Hematopoietic multipotent progenitor cell treated with erythropoietin and hydrocortisone succinate and interleukin-3 and kit ligand, for 8 days (in vitro differentiated cells): ENCODE data around the gene PRUNE2.
A peak's percentile ranks its signal among the peaks of the same experiment; 100 is the strongest.
"Not testable (repeated sequence)": the region's sequence is repeated elsewhere in the genome, so short reads cannot be mapped to it uniquely, and the experiment has no call there.

Source experiments
- DNase-seq: peaks from one replicate; pipeline ENCODE4 v3.0.0-alpha.2; 2015

The PRUNE2 gene

DNA sequence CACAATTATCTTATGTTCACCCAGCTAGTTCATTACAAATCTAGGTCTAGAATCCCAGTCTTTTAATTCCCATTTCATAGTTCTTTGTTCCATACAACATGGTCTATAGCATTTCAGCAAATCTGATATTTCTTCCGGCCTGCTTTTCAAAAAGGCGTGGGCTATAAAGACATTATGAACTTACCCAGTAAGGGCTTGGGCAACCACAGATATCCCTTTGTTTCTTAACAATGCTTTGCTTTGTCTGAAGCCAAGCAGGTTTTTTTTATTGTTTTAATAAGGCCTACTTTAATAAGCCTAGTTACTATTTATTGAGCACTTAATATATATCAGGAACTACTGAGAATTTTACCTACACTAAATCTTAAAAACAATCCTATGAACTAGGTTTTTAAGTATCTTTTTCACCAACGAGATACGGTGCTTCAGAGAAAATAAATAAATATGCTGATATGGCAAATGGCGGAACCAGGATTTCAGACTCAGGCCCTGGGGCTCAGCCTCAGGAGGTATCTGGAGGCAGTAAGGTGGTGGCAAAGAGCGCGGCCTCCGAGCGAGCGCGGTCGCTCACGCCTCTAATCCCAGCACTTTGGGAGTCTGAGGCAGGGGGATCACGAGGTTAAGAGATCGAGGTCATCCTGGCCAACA is 112.0 kb downstream of the PRUNE2 start:
- no peak for DNase-seq

DNA sequence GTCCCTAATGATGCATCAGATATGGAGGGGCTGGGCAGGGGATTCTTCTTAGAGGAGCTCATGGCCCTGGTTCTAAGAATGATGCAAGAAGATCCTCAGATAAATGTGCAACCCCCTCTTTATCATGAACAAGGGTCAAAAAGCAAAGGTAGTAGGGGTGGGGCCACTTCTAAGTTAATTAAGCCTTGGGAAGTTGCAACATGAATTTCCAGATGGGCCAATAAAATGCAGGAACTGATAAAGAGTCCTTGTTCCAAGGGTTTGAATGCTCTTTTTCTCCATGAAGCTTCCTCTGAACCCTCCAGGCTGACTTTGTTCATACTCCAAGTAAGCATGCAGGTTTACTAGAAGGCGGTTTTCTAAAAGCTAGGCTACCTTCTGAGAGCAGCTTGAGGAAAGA is 116.1 kb downstream of the PRUNE2 start:
- DNase-seq, result no peak

DNA sequence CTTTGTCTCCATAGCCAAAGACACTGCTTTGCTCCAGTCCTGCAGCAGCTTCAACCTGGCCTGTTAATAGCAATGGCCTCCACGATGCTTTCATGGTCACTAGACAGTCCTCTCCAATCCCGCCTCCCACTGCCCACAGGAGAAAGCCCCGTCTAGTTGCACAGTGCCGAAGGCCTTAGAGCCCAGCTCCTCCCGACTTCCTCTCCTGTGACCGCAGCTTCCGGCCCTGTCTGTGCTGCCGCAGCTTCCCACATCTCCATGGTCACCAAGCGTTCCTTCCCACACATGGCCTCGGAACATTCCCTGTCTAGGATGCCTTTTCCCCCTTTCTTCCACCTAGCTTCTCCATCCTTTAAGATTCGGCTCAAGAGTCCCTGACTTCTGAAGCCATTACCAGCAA is 118.2 kb downstream of the PRUNE2 start:
- no peak for DNase-seq

DNA sequence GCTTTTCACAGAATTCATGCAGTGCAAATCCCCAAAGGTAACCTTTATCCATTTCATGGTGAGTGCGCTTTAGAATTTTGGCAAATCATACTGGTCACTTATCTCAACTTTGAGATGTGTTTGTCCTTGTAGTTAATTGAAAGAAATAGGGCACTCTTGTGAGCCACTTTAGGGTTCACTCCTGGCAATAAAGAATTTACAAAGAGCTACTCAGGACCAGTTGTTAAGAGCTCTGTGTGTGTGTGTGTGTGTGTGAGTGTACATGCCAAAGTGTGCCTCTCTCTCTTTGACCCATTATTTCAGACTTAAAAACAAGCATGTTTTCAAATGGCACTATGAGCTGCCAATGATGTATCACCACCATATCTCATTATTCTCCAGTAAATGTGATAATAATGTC is 120.4 kb downstream of the PRUNE2 start:
- no peak for DNase-seq

DNA sequence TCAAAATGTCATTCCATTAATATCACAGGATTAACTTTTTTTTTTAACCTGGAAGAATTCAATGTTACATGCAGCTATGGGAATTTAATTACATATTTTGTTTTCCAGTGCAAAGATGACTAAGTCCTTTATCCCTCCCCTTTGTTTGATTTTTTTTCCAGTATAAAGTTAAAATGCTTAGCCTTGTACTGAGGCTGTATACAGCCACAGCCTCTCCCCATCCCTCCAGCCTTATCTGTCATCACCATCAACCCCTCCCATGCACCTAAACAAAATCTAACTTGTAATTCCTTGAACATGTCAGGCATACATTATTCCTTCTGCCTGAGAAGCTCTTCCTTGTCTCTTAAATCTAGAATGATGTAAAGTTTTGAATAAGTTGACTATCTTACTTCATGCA is 121.0 kb downstream of the PRUNE2 start:
- no peak for DNase-seq

DNA sequence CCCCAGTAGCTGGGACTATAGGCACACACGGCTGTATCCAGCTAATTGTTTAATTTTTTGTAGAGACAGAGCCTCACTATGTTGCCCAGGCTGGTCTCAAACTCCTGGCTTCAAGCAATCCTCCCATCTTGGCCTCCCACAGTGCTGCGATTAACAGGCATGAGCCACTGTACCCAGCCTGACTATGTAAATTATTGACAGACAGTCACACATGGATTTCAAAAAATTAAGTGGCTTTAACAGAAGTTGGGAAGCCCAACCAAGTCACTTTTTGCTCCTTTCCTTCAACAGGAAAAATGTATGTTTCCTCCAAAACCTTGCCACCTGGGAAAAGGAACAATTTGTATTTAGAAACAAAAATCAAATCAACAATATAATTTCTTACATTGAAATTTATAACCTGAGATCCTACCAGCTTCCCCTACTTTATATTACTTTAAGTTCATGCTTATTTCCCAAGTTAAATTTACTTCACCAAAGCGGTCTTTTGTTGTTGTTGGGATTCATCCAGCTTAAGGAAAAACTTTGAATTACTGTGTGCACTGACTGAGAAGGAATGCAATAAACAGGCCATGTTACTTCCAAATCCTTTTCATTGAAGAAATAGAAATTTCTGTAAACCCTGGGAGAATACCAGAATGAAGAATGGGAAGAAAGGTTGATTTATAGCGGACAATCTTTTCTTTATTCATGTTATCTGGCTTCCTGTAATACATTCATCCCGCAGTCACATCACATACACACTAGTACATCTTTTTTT is 133.0 kb downstream of the PRUNE2 start:
- DNase-seq, result no peak

DNA sequence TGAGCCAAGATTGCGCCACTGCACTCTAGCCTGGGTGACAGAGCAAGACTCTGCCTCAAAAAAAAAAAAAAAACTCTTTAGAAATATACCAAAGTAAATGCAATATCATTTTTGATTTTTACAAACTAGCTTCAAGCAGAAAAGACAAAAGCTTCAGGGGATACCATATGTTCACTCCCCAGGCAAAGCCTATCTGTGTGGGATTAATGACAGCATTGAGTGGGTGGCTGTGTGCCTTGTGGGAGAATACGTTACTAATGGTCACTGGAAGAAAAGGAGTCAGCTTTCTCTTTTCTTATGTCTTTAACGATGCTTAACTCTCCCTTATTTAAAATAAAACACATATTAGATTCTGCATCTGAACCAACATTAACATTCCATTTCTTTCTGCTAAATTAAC is 139.8 kb downstream of the PRUNE2 start:
- no peak for DNase-seq

DNA sequence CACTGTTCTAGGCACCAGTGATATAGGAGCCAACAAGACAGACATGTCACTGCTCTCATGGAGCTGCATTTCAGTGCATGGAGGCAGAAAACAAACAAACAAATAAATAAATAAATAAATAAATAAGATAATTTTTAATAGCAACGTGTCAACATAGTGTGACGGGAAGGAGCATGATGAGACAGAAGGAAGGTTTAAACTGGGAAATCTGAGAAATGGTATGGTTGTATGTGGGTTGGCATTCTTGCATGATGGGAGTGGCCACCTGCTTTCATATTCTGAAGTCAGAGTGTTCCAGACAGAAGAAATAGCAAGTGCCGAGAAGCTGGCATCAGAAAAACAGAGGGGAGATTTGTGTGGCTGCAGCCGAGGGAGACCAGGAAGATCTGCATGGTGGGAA is 141.8 kb downstream of the PRUNE2 start, which contains the start of gene PCA3:
Gene PCA3 (plus strand): TSS at position 301 of the 400 bp plus-strand sequence.
- DNase-seq, result no peak

DNA sequence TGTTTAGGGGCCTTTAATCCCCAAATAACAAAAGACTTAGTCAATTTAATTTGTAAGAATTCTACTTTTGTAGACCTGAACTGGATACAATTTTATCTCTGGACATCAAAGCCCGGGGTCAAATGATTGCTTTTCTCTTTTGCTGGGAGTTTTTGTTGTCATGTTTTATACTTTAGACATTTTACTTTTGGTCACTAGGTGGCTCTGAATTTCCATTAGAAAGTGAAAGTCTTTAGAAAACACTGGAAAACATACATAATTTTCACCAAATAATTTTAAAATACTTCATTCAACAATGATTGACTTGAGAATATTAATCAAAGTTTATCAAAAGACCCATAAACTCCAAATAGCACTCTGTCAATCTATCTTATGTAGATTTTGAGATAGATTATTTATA is 144.5 kb downstream of the PRUNE2 start:
- DNase-seq, result peak; percentile 14

DNA sequence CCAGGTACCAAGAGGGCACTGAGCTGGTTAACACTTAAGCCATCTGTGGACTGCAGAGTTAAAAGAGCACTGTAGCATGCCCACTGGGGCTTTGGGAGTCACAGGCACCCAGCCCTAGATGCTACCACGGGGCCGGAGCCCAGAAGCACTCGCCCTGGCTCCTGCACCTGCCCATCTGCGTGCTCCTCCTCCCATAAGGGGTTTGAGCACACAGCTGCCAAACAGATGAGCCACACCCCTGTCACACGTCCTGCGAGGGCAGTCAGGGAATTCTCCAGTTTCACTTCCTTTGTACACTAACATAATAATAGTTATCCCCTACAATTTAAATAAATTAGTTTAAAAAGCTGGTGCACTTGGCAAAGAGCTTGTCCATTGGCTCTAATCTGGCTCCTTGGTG is 146.2 kb downstream of the PRUNE2 start:
- DNase-seq, result no peak

DNA sequence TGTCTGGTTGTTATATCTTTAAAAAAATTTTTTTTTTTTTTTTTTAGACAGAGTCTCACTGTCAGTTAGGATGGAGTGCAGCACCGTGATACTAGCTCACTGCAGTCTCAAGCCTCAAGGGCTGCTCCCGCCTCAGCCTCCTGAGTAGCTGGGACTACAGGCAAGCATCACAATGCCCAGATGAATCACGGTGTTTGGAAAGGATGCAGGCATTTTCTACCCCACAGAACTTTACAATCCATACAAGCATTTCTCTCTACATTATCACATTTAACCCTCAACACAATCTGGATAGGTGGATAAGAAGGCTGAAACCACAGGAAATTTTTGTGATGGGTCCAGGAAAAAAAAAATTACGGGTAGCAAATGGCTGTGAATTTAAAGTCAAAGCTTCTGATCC is 147.4 kb downstream of the PRUNE2 start:
- no peak for DNase-seq

DNA sequence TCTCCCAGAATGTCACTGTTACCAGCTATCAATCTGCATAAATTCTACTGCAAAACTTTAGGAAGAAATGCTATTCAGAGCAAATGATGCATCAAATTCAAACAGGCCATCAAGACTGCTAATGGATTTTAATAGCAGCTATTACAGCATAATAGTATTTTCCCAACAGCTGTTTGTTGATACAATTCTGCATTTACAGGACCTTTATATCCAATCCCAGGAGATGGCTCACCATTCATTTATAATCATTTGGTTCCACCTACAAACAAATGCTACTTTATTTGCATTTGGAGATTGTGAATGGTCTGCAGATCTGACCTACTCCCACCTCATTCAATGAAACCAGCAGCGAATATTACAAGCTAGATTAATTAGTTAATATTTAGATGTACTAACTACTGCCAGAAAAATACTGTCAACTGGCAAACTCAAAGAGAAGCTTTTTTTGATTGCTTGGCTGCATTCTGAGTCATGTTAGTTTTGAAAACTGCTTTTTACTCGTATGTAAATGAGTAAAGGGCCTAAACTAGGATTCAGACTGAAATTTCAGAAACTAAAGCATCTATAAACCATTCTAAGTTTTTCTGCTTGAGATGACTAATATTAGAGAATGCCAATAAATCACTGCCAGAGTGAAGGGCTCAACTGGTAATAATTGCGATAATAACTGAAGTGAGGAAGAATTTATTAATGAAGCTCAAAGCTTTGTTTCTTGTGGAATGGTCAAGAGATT is 148.8 kb downstream of the PRUNE2 start:
- DNase-seq, result no peak

DNA sequence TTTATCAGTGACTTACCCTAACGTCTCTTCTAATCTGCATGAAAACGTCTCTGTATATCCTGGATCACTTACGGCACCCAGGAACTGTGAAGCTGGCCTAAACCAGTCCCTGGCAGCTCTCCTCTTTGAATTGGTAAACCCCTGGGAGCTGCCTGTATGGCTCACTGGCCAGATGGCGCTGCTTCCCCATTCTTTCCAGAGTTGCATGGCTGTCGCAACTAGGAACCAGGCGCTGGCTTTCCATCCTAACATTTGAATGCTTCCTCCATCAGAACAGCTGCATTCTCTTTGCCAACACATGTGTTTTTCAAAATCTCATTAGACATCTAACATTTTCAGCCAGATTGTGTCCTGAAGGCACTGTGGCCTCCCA is 149.7 kb downstream of the PRUNE2 start:
- DNase-seq, result no peak

DNA sequence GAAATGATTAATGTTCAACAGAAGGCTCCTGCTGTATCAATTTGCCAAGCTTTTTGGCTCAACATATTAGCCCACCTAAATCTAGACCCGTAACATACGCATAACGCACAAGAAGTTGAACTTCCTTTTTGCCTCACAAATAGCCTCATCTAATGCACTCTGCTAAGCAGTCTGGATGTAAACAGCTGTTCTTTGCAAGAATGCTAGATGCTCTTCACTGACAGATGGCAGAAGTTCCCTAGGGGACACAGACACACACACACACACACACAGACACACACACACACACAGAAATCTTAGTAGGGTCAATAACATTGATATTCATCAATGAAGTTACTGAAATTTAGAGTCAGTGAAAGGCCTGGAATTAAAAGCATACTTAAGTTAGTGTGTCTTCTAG is 154.9 kb downstream of the PRUNE2 start:
- DNase-seq, result no peak

DNA sequence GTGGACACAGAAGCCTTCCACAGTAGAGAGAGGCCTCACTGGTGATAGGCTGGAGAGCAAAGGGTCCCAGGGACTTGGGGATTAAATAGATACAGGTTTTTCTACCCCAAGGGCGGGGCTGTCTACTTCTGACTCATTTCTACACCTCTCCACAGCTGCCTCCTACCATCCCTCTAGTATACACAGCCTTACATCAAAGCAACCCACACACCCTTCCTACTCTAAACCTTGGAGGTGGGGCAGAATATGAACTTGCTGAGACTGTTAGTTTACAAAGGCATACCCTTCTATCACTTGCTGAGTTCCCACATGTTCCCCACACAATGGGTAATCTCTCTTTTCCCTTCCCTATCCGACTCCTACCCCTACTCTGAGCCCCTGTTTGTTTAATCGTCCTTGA is 161.6 kb downstream of the PRUNE2 start:
- no peak for DNase-seq

DNA sequence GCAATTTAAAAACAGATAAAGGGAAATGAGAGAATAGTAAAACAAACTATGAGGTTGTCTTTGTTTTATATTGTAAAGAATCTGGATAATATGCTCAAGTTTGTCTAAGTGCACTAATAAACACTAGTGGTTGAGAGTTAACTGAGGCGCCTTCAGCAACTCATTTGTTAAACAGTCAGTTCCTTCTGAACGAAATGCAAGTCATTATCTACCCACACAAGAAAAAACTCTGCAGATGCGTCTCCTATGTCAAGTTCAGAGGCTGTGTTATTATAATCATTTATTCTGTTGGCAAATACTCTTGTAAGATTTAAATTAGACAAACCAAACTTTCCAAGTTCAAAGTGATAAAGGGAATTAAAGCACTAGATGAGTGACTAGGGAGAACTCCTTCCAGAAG is 162.0 kb downstream of the PRUNE2 start:
- no peak for DNase-seq

DNA sequence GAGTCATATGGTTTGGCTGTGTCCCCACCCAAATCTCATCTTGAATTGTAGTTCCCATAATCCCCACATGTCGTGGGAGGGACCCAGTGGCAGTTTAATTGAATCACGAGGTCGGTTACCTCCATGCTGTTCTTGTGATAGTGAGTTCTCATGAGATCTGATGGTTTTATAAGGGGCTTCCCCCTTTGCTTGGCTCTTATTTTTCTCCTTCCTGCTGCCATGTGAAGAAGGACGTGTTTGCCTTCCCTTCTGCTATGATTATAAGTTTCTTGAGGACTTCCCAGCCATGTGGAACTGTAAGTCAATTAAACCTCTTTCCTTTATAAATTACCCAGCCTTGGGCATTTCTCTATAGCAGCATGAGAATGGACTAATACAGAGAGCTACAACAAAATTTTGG is 163.0 kb downstream of the PRUNE2 start:
- DNase-seq, result not testable (repeated sequence)

DNA sequence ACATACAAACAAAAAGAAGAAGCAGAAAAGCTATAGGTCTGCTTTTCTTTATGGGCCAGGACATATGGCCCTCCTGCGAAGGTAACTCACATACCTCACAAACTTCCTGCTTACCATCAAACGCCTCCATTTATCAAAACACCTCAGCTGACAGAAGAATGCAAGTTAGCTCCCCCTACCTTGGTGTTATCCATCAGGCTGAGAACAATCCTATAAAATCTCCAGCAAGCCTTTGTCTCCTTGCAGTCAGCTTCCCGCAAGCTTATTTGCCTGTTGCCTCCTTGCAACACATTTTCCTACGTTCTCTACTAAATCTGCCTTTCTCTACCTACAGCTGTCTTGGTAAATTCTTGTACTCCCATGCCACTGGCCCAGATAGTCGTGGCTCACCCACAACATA is 164.4 kb downstream of the PRUNE2 start:
- DNase-seq, result no peak

DNA sequence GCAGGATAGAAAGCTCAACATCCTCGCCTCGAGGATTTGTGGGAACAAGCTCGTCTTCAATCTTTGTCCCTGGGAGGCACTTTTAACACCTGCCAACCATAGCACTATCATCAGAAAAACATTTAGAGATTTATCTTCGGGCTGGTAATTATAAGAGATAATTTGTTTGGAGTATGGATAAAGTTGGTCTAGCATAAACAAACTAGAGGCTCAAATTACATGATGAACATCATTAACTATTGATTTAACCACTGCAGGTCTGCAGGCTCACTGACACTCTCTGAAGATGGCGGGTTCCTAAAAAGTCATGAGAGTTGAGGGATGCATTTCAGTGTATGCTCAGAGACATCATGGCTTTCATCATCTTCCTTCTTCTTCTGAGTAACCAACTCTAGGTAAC is 167.5 kb downstream of the PRUNE2 start:
- no peak for DNase-seq

DNA sequence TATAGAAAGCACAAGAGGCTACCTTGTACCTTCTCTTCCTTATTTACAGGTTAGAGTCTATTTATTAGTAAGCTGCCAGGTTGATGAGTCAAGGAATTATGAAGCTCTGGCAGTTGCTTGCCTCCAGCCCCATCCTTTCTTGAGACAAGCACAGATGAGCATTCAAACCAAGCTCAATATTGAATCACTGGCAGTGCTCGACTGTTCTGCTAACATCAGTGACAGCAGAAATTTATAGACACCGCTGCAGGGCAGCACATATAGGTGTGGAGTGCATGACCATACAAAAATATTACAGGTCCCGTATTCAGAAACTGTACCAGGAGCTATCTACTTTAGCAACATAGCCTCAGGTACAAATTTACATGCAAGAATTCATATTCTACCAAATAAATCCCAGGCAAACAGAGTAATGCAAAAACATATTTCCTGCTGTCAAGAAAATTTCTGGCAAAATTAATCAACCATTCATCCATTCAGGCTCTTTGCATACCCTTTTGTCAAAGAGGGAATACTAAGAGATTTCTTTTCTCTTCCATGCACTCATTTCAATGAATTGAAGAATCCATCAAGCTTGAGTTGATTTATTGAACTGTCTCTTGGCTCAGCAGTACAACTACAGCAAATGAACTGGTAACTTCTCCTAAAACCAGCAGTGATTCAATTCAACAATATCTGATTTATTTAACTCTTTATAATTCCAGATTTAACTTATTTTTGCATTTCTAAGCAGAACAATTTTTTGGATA is 168.6 kb downstream of the PRUNE2 start:
- no peak for DNase-seq

DNA sequence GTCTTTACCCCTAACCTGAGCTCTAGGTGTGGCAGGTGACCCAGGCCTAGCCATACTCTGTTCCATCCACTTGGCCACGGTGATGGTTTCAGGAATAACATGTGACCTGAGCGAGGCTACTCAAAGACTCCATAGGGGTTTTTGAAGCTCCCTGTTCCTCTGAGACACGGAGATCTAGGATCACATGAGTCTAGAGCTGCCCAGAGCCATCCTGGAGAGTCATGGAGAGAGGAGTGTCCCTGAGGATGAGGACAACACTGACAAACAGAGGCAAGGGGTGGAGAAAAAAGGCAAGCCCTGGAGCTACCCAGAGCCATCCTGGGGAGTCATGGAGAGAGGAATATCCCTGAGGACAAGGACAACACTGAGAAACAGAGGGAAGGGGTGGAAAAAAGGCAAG is 171.2 kb downstream of the PRUNE2 start:
- no peak for DNase-seq

DNA sequence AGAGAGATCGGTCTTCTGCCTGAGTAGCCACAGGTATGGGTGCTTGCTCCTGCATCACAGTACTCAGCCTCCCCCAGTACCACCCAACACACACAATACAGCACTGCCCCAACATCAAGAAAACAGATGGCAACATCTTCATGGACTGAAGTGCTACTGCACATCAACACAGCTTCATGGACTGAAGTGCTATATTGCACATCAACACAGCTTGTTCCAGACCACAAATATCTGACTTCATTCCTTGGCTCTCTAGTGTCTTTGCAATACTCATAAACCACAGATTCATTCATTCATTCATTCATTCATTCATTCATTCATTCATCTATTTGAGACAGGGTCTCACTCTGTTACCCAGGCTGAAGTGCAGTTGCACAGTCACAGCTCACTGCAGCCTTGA is 172.8 kb downstream of the PRUNE2 start:
- DNase-seq, result no peak

DNA sequence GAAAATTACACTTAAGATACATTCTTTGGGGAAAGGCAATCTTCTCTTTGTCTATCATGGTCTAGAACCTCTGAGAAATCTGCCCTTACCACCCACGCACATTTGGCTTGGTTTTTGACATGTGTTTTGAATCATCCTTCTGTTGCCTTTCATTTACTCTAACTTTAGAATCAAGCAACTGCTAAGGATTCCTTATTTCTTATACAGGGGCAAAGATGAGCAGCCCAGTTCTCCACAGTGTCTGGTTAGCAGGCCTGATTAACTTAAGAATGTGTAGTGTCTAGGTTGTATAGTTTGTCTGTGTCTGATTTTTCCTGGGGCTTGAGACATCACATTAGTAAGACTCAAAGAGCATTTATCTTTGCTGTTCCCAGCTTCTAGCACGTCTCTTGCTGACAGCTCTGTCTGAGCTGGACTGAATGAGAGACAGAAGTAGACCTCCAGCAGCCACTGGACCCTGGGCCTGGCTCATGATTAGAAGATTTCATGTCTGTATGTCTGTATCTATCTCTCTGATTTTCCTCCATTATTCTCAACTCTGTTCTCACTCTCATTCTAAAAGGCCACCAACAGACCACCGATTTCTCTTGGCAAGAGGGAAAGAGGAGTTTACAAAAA is 173.5 kb downstream of the PRUNE2 start:
- DNase-seq, result no peak
